Astrocyte (in vitro differentiated cells and primary cell): ENCODE data around the gene VAMP8. TPM values are rescaled to one million over a fixed set of nuclear protein-coding genes. Genes with fewer than 3 reads are reported as not detected.
A peak's percentile ranks its signal among the peaks of the same experiment; 100 is the strongest.

Source experiments
- DNase-seq: peaks from one replicate; pipeline ENCODE4 v3.0.0-alpha.2; 2010; ENCODE audit warnings: low read depth
- FAIRE-seq: peaks from 2 replicates; lab custom pipeline; 2011; peaks lifted over from hg19 to GRCh38; lab: Jason Lieb, UNC
- H2AFZ ChIP-seq: 2 replicates; pipeline ENCODE4 v1.6.0; 2012; ENCODE audit warnings: low read depth, low read length, inconsistent platforms
- H3K27ac ChIP-seq: 2 replicates; pipeline ENCODE4 v1.5.1; 2011; ENCODE audit warnings: low read depth, low read length, inconsistent platforms
- H3K27me3 ChIP-seq: 2 replicates; pipeline ENCODE4 v1.6.0; 2011; ENCODE audit warnings: low read length, inconsistent platforms; ENCODE audit not compliant: insufficient read depth
- H3K36me3 ChIP-seq: 2 replicates; pipeline ENCODE4 v1.5.1; 2011; ENCODE audit warnings: low read length, inconsistent platforms; ENCODE audit not compliant: insufficient read depth
- H3K4me1 ChIP-seq: 2 replicates; pipeline ENCODE4 v1.5.1; 2011; ENCODE audit warnings: low read length, inconsistent platforms; ENCODE audit not compliant: insufficient read depth
- H3K4me2 ChIP-seq: 2 replicates; pipeline ENCODE4 v1.6.0; 2012; ENCODE audit warnings: low read length, inconsistent platforms
- H3K4me3 ChIP-seq: 2 replicates; pipeline ENCODE4 v1.5.1; 2011; ENCODE audit warnings: low read depth, mild to moderate bottlenecking, low read length, inconsistent platforms; ENCODE audit not compliant: insufficient read depth
- H3K79me2 ChIP-seq: 2 replicates; pipeline ENCODE4 v1.6.0; 2012; ENCODE audit warnings: mild to moderate bottlenecking, low read length, inconsistent platforms; ENCODE audit not compliant: insufficient read depth
- H3K9ac ChIP-seq: 2 replicates; pipeline ENCODE4 v1.6.0; 2012; ENCODE audit warnings: mild to moderate bottlenecking, low read length, inconsistent platforms
- H3K9me3 ChIP-seq: 2 replicates; pipeline ENCODE4 v1.5.1; 2012; ENCODE audit warnings: low read depth, mild to moderate bottlenecking, low read length, inconsistent platforms; ENCODE audit not compliant: insufficient read depth
- H4K20me1 ChIP-seq: 2 replicates; pipeline ENCODE4 v1.6.0; 2012; ENCODE audit warnings: low read length, inconsistent platforms; ENCODE audit not compliant: insufficient read depth
- H3K27ac Mint-ChIP-seq: one replicate; pipeline ENCODE4 v1.8.0; 2021; ENCODE audit warnings: mild to moderate bottlenecking, mixed read lengths; ENCODE audit not compliant: unreplicated experiment
- H3K27me3 Mint-ChIP-seq: one replicate; pipeline ENCODE4 v1.8.0; 2021; ENCODE audit warnings: low read depth, mixed read lengths; ENCODE audit not compliant: unreplicated experiment
- H3K36me3 Mint-ChIP-seq: one replicate; pipeline ENCODE4 v1.8.0; 2021; ENCODE audit warnings: low read depth, mixed read lengths; ENCODE audit not compliant: unreplicated experiment
- H3K4me1 Mint-ChIP-seq: one replicate; pipeline ENCODE4 v1.8.0; 2021; ENCODE audit warnings: low read depth, mixed read lengths; ENCODE audit not compliant: unreplicated experiment
- H3K4me3 Mint-ChIP-seq: one replicate; pipeline ENCODE4 v1.8.0; 2021; ENCODE audit warnings: mild to moderate bottlenecking, moderate library complexity, mixed read lengths; ENCODE audit not compliant: unreplicated experiment
- H3K9me3 Mint-ChIP-seq: one replicate; pipeline ENCODE4 v1.8.0; 2021; ENCODE audit warnings: mild to moderate bottlenecking, mixed read lengths; ENCODE audit not compliant: unreplicated experiment
- CTCF ChIP-seq: IDR thresholded peaks from 2 replicates; pipeline ENCODE4 v1.5.1; 2011; ENCODE audit warnings: low read depth, mild to moderate bottlenecking, inconsistent platforms, low read length, moderate library complexity; ENCODE audit not compliant: insufficient read depth
- EZH2 ChIP-seq: IDR thresholded peaks from 2 replicates; pipeline ENCODE4 v1.6.1; 2012; ENCODE audit warnings: mild to moderate bottlenecking, low read length, inconsistent platforms; ENCODE audit not compliant: insufficient read depth
- total RNA-seq: library from RNA; stranded (reverse); gene quantifications from 2 replicates; pipeline ENCODE4 v1.2.1, GENCODE V29; 2021

VAMP8 gene
- total RNA-seq, 1 donor from 2014 or later: 35.3 TPM

GRCh38 chr2:85561280-85562212, 15.8 kb upstream of the VAMP8 start, which contains the start of gene GGCX:
GGCX (minus strand) TSS chr2:85561493; CDS start chr2:85561428, 65 bp downstream.
- H3K27me3 Mint-ChIP-seq: no peaks in the 10 kb centered on the region
- H3K9me3 ChIP-seq: no peaks in the 10 kb centered on the region
- no peaks in the 10 kb centered on the region for H3K36me3 Mint-ChIP-seq
- H3K27ac ChIP-seq: peak within 1 kb of the TSS; percentile 73
- DNase-seq: peak; percentile 88
- peaks cover 9% of the 10 kb centered on the region for H3K4me1 ChIP-seq
- no peak for TF ChIP-seq CTCF
- TF ChIP-seq EZH2: no peak
- peaks cover 8% of the 10 kb centered on the region for H3K36me3 ChIP-seq
- peaks cover 42% of the 10 kb centered on the region for H3K79me2 ChIP-seq
- FAIRE-seq: no peak
- peak within 1 kb of the TSS; percentile 79 for H3K4me3 ChIP-seq
- no peaks in the 10 kb centered on the region for H3K27me3 ChIP-seq
- peak within 1 kb of the TSS; percentile 97 for H3K27ac Mint-ChIP-seq
- H4K20me1 ChIP-seq: peaks cover 22% of the 10 kb centered on the region
- no peaks in the 10 kb centered on the region for H3K9me3 Mint-ChIP-seq
- peak within 1 kb of the TSS; percentile 96 for H3K4me3 Mint-ChIP-seq
- H3K9ac ChIP-seq: peak within 1 kb of the TSS; percentile 87
- H3K4me1 Mint-ChIP-seq: peaks cover 12% of the 10 kb centered on the region
- H2AFZ ChIP-seq: peak within 1 kb of the TSS; percentile 93
- H3K4me2 ChIP-seq: peak within 1 kb of the TSS; percentile 90

- H3K4me2 ChIP-seq: no peak overlapping the region
- peaks cover 10% of the 10 kb centered on the region for H3K4me1 Mint-ChIP-seq
- H3K27ac Mint-ChIP-seq: no peak overlapping the region
- H3K27ac ChIP-seq: no peak overlapping the region
- peaks cover 9% of the 10 kb centered on the region for H3K4me1 ChIP-seq
- no peak overlapping the region for H3K4me3 Mint-ChIP-seq
- TF ChIP-seq EZH2: no peak
- H3K9me3 Mint-ChIP-seq: no peaks in the 10 kb centered on the region
- H3K36me3 Mint-ChIP-seq: no peaks in the 10 kb centered on the region
- H3K27me3 Mint-ChIP-seq: peaks cover 3% of the 10 kb centered on the region
- H4K20me1 ChIP-seq: peaks cover 6% of the 10 kb centered on the region
- H3K4me3 ChIP-seq: no peak overlapping the region
- H3K9me3 ChIP-seq: no peaks in the 10 kb centered on the region
- no peak overlapping the region for H2AFZ ChIP-seq
- DNase-seq (no peak), FAIRE-seq (no peak)
- H3K9ac ChIP-seq: no peak overlapping the region
- H3K27me3 ChIP-seq: no peaks in the 10 kb centered on the region
- H3K36me3 ChIP-seq: no peaks in the 10 kb centered on the region
- peaks cover 19% of the 10 kb centered on the region for H3K79me2 ChIP-seq
Measured at GRCh38 chr2:85564144-85564563, 13.2 kb upstream of the VAMP8 start.

- H3K27me3 Mint-ChIP-seq: peaks cover 18% of the 10 kb centered on the region
- Histone ChIP-seq H3K27ac (no peak overlapping the region), H3K9me3 (no peaks in the 10 kb centered on the region), H3K27me3 (peaks cover 9% of the 10 kb centered on the region), H4K20me1 (no peaks in the 10 kb centered on the region), H3K4me2 (no peak overlapping the region), H2AFZ (no peak overlapping the region), H3K9ac (no peak overlapping the region), H3K79me2 (no peaks in the 10 kb centered on the region), H3K4me3 (no peak overlapping the region), H3K36me3 (no peaks in the 10 kb centered on the region), H3K4me1 (no peaks in the 10 kb centered on the region)
- TF ChIP-seq CTCF (no peak), EZH2 (no peak)
- peaks cover 5% of the 10 kb centered on the region for H3K4me1 Mint-ChIP-seq
- no peak overlapping the region for H3K4me3 Mint-ChIP-seq
- peaks cover 2% of the 10 kb centered on the region for H3K9me3 Mint-ChIP-seq
- H3K36me3 Mint-ChIP-seq: no peaks in the 10 kb centered on the region
- H3K27ac Mint-ChIP-seq: no peak overlapping the region
- FAIRE-seq: no peak
- no peak for DNase-seq
Measured at GRCh38 chr2:85566265-85566664, 11.1 kb upstream of the VAMP8 start.
